ENCODE measurements around the gene LAT.

The LAT gene

GRCh38 chr16:28986046-28986445, 1.2 kb downstream of the LAT start:
- no peak for TF ChIP-seq CTCF (IDR thresholded peaks at IDR 0.05; ENCODE audit: low read depth, low read length)
- H3K4me3 ChIP-seq (ENCODE audit: low read depth, low read length), result no peak overlapping the region

- TF ChIP-seq CTCF (IDR thresholded peaks at IDR 0.05; ENCODE audit: low read depth, low read length), result no peak
- H3K4me3 ChIP-seq (ENCODE audit: low read depth, low read length), result no peak overlapping the region
Observed at GRCh38 chr16:28986492-28986891, 1.6 kb downstream of the LAT start.

GRCh38 chr16:28987170-28987853, 2.5 kb downstream of the LAT start:
- no peak overlapping the region for H3K4me3 ChIP-seq (ENCODE audit: low read depth, low read length)
- no peak for TF ChIP-seq CTCF (IDR thresholded peaks at IDR 0.05; ENCODE audit: low read depth, low read length)

- no peak overlapping the region for H3K4me3 ChIP-seq (ENCODE audit: low read depth, low read length)
- no peak for TF ChIP-seq CTCF (IDR thresholded peaks at IDR 0.05; ENCODE audit: low read depth, low read length)
Observed at GRCh38 chr16:28989363-28989762, 4.5 kb downstream of the LAT start.

GRCh38 chr16:28990375-28991040, 5.7 kb downstream of the LAT start:
- TF ChIP-seq CTCF (IDR thresholded peaks at IDR 0.05; ENCODE audit: low read depth, low read length), result no peak
- H3K4me3 ChIP-seq (ENCODE audit: low read depth, low read length), result no peak overlapping the region

- no peak for TF ChIP-seq CTCF (IDR thresholded peaks at IDR 0.05; ENCODE audit: low read depth, low read length)
- H3K4me3 ChIP-seq (ENCODE audit: low read depth, low read length), result no peak overlapping the region
Observed at GRCh38 chr16:28991687-28992086, 6.8 kb downstream of the LAT start.

GRCh38 chr16:28992496-28992895, 7.6 kb downstream of the LAT start:
- TF ChIP-seq CTCF (IDR thresholded peaks at IDR 0.05; ENCODE audit: low read depth, low read length), result no peak

More at GRCh38 chr16:28992496-28992895, 7.6 kb downstream of the LAT start:
- H3K4me3 ChIP-seq (ENCODE audit: low read depth, low read length), result no peak overlapping the region
